ENCODE measurements around the gene OR13J1.

DNA sequence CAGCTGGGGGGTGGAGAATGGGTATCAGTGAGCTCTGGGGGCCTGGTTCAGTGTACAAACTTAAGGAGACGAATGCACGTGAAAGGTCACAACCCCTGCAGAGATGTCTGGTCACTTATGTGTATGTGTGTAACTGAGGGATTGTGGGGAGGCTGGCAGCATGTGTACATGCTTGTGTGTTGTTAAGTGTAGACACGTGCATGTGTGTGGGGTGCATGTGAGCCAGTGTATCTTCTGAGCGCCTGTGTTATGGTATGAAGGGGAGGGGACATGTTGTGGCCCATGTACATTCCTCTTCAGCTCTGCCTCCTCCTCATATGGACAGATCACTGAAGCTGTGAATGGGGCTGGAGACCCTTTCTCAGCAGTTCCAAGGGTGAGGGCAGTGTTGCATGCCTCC, 39.2 kb downstream of the OR13J1 start:
- TF ChIP-seq, protein P1, sequence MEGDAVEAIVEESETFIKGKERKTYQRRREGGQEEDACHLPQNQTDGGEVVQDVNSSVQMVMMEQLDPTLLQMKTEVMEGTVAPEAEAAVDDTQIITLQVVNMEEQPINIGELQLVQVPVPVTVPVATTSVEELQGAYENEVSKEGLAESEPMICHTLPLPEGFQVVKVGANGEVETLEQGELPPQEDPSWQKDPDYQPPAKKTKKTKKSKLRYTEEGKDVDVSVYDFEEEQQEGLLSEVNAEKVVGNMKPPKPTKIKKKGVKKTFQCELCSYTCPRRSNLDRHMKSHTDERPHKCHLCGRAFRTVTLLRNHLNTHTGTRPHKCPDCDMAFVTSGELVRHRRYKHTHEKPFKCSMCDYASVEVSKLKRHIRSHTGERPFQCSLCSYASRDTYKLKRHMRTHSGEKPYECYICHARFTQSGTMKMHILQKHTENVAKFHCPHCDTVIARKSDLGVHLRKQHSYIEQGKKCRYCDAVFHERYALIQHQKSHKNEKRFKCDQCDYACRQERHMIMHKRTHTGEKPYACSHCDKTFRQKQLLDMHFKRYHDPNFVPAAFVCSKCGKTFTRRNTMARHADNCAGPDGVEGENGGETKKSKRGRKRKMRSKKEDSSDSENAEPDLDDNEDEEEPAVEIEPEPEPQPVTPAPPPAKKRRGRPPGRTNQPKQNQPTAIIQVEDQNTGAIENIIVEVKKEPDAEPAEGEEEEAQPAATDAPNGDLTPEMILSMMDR (IDR thresholded peaks at IDR 0.05; ENCODE audit: low read depth, low read length), result no peak
- no peak for TF ChIP-seq EZH2phosphoT487 (IDR thresholded peaks at IDR 0.05; ENCODE audit: low read depth)

Measured in OCI-LY3 (cell line).